Measurements from ENCODE around the gene TOP3B. TPM values are rescaled to one million over a fixed set of nuclear protein-coding genes. Genes with fewer than 3 reads are reported as not detected.

Gene TOP3B
- total and polyA plus RNA-seq, 9 of the 15 experiments (the other 6 are each of a cell fraction or from before 2014, with no cell fraction given) = 3.0 to 188 (median 112) TPM

DNA sequence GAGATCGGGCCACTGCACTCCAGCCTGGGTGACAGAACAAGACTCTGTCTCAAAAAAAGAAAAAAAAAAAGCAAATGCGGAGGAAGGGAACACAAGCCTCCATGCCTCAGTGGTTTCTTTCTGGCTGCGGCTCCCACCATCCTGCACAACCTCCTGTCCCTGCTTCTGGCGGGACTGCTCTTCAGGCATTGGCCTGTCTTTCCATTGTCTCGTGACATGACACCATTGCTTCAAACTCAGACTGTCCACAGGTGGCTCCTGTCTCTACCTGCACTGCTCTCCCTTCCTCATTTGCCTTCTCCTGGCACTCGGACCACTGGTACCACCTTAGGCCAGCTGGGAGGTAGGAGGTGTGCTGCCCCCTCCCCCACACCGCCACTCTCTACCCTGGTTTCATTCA, 19.3 kb downstream of the TOP3B start (continued):
- 0 out of 2 replicates have a peak, but pooled peaks have one; percentile 33 for TF ChIP-seq JUNB (CRISPR knock-in tag; conservative IDR thresholded peaks at IDR 0.05)
- TF ChIP-seq CEBPB (tag; IDR thresholded peaks at IDR 0.05) = no peak
- TF ChIP-seq, protein P1, sequence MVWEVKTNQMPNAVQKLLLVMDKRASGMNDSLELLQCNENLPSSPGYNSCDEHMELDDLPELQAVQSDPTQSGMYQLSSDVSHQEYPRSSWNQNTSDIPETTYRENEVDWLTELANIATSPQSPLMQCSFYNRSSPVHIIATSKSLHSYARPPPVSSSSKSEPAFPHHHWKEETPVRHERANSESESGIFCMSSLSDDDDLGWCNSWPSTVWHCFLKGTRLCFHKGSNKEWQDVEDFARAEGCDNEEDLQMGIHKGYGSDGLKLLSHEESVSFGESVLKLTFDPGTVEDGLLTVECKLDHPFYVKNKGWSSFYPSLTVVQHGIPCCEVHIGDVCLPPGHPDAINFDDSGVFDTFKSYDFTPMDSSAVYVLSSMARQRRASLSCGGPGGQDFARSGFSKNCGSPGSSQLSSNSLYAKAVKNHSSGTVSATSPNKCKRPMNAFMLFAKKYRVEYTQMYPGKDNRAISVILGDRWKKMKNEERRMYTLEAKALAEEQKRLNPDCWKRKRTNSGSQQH (CRISPR knock-in tag; IDR thresholded peaks at IDR 0.05) = 0 out of 2 replicates have a peak, but pooled peaks have one; percentile 20
- TF ChIP-seq, protein P2, sequence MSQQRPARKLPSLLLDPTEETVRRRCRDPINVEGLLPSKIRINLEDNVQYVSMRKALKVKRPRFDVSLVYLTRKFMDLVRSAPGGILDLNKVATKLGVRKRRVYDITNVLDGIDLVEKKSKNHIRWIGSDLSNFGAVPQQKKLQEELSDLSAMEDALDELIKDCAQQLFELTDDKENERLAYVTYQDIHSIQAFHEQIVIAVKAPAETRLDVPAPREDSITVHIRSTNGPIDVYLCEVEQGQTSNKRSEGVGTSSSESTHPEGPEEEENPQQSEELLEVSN (IDR thresholded peaks at IDR 0.05; ENCODE audit: borderline replicate concordance in 1 of 2, extremely low read depth in 1 of 2, insufficient read depth in 1 of 2, insufficient read length in 1 of 2, low read depth in 1 of 2, low read length in 1 of 2, poor library complexity in 1 of 2, severe bottlenecking in 1 of 2) = no peak
- TF ChIP-seq KAT2B (IDR thresholded peaks at IDR 0.05; ENCODE audit: low read depth, low read length) = no peak
- TF ChIP-seq NR4A1 (CRISPR knock-in tag; IDR thresholded peaks at IDR 0.05) = 0 out of 2 replicates have a peak, but pooled peaks have one; percentile 56
- TF ChIP-seq NR4A1 (tag; IDR thresholded peaks at IDR 0.05) = no peak
- peak; percentile 73; the same call in 1 of the 2 replicates for TF ChIP-seq ERF (CRISPR knock-in tag; IDR thresholded peaks at IDR 0.05)
- TF ChIP-seq POLR2B (IDR thresholded peaks at IDR 0.05; ENCODE audit: low read depth, partially characterized antibody) = peak; percentile 57
- TF ChIP-seq, protein P3, sequence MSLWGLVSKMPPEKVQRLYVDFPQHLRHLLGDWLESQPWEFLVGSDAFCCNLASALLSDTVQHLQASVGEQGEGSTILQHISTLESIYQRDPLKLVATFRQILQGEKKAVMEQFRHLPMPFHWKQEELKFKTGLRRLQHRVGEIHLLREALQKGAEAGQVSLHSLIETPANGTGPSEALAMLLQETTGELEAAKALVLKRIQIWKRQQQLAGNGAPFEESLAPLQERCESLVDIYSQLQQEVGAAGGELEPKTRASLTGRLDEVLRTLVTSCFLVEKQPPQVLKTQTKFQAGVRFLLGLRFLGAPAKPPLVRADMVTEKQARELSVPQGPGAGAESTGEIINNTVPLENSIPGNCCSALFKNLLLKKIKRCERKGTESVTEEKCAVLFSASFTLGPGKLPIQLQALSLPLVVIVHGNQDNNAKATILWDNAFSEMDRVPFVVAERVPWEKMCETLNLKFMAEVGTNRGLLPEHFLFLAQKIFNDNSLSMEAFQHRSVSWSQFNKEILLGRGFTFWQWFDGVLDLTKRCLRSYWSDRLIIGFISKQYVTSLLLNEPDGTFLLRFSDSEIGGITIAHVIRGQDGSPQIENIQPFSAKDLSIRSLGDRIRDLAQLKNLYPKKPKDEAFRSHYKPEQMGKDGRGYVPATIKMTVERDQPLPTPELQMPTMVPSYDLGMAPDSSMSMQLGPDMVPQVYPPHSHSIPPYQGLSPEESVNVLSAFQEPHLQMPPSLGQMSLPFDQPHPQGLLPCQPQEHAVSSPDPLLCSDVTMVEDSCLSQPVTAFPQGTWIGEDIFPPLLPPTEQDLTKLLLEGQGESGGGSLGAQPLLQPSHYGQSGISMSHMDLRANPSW (CRISPR knock-in tag; IDR thresholded peaks at IDR 0.05) = peak; percentile 21; the same call in 1 of the 2 replicates
